Activated naive CD4-positive, alpha-beta T cell treated with anti-CD3 and anti-CD28 coated beads, Interleukin-2, amount 50 U/mL, for 72 hours (primary cell): ENCODE results near the gene FARP1. TPM values are rescaled to one million over a fixed set of nuclear protein-coding genes. Genes with fewer than 3 reads are reported as not detected.
A peak's percentile ranks its signal among the peaks of the same experiment; 100 is the strongest.

Source experiments
- ATAC-seq, 2 donors: fragments of 150-1000 bp; cut with Tn5 transposase; 2 replicates each; pipeline ENCODE4 v1.10.0; 2021; ENCODE audit warnings: mild to moderate bottlenecking in 2 of 2, moderate library complexity in 2 of 2
- DNase-seq, 2 donors: peaks; one replicate each; pipeline ENCODE4 v3.0.0; 2021 to 2022; ENCODE audit warnings: low spot score in 2 of 2
- H3K27ac Mint-ChIP-seq, 2 donors: one replicate each; pipeline ENCODE4 v1.8.0; 2022; ENCODE audit warnings: mild to moderate bottlenecking in 2 of 2, mixed read lengths in 2 of 2
- H3K36me3 Mint-ChIP-seq, 2 donors: one replicate each; pipeline ENCODE4 v1.8.0; 2022; ENCODE audit warnings: mixed read lengths in 2 of 2
- H3K9me3 Mint-ChIP-seq, 2 donors: one replicate each; pipeline ENCODE4 v1.8.0; 2022; ENCODE audit warnings: mixed read lengths in 2 of 2
- total RNA-seq, 2 donors: library from RNA; stranded (reverse); gene quantifications; one replicate each; pipeline ENCODE4 v1.2.3, GENCODE V29; 2022

FARP1 gene
- total RNA-seq, 2 donors from 2014 or later: 0.58 to 0.61 TPM

DNA sequence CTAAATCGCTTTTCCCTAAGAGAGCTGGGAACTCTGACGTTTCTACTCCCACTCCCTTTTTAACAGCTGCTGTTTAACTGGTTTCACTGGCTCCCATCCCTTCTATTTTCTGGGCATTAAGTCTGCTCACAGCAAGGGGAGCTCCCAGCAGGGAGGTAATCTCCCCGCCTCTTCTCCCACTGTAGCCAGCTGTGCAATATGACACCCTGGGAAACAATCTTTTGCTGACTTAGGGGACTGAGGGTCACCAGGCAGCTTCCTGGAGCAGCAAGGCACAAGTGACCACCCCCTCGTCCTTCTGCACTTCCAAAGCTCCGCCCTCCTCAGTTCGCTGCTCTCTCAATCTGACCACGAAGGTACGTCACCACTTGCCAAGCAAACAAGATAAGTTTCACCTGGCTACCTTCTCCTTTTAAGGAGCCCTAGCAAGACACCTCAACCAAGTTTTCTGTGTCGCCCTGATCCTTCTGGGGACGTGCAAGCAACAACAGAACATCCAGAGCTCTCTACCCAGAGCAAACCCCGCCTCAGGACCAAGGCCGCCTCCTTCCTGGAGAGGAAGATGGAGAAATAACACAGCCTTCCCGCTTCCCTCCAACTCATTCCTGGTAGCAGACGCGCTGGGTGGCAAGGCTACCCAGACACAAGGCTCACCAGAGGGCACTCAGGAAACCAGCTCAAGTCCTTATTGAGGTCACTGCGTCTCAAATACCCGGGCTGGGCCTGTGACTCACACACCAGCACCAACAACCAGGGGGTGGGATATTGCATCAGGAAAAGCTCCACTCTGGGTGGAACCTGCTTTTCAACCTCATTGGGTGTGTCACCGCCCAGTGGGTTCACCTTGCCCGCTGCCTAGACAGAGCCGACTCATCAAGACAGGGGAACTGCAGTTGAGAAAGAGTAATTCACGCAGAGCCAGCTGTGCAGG, 341.7 kb downstream of the FARP1 start:
- Mint-ChIP-seq H3K27ac (peak overlapping the region; percentile 80 to 92), H3K9me3 (no peaks in the 10 kb centered on the region), H3K36me3 (peaks cover 0 to 6% of the 10 kb centered on the region in 2 donors)
- ATAC-seq (peak; percentile 66 to 72), DNase-seq (peak; percentile 45 to 82)

DNA sequence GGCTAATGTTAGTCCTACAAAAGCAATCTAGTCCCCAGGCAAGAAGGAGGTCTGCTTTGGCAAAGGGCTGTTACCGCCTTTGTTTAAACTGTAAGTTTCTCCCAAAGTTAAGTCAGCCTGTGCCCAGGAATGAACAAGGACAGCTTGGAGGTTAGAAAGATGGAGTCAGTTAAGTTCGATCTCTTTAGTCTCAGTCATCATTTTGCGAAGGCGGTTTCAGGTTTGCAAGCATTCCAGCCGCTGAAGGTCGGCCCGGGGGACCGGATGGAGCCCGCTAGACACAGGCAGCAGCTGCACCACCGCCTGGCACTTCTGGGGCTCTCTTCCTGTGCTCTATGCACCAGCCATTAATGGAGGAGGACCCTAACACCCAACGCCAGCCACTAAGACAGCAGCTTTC, 342.7 kb downstream of the FARP1 start:
- Mint-ChIP-seq H3K36me3 (peaks cover 0 to 6% of the 10 kb centered on the region in 2 donors), H3K9me3 (no peaks in the 10 kb centered on the region), H3K27ac (peak overlapping the region; percentile 69 to 80)
- DNase-seq: no peak
- no peak for ATAC-seq

DNA sequence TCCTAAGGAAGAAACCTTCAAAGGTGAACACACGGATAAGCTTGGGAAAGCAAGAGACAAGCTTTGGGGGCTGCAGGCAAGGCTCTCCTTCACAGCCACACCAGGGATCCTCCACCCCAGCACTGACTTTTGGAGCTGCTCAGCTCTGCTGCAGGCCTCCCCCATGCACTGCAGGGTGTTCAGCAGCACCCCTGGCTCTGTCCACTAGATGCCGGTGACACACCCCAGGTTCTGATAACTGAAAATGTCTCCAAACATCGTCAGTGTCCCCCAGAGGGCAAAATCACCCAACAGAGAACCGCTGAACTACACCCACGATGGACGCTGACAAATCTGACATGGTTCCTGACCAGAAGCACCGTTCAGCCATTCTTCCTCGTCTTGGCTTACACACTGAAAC, 343.5 kb downstream of the FARP1 start:
- H3K9me3 Mint-ChIP-seq: no peaks in the 10 kb centered on the region
- H3K27ac Mint-ChIP-seq: no peak overlapping the region
- DNase-seq (peak in 1 of 2 donors; percentile 47), ATAC-seq (no peak)
- no peaks in the 10 kb centered on the region for H3K36me3 Mint-ChIP-seq

DNA sequence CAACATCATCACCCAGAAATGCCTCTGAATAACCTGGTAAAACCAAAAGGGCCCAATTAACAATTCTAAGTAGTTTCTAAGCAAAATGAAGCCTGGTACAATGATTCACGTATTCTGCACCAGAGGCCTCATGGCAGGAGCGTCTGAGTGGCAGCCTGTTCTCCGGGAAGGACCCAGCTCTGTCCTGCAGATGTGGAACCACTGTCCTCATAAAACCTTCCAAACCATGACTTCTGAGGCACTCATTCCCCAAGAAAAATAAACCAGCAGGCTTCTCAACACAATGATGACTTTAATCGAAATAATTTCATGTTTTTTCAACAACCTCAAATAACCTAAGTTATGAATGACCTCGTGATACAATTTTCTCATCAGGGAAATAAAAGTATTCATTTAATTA, 344.1 kb downstream of the FARP1 start:
- Mint-ChIP-seq H3K27ac (peak overlapping the region in 1 of 2 donors; percentile 67), H3K36me3 (no peaks in the 10 kb centered on the region), H3K9me3 (no peaks in the 10 kb centered on the region)
- no peak for ATAC-seq
- DNase-seq: no peak

DNA sequence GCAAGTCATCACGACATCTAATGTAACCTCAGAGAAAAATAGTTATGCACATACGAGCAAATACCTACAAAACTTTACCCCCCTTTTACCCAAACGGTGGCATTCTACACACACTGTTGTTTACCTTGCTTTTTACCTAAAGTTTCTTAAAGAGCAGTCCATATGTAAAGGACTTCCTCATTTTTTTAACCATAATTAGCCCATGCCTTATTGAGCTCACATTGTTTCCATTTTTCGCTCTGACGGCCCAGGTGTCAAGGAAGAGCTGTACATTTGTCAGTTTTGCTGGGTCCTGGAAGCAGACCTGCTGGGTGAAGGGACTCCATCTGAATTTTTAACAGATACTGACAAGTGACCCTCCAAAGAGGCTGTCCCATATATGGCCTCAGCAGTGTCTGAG, 344.6 kb downstream of the FARP1 start:
- H3K36me3 Mint-ChIP-seq: no peaks in the 10 kb centered on the region

DNA sequence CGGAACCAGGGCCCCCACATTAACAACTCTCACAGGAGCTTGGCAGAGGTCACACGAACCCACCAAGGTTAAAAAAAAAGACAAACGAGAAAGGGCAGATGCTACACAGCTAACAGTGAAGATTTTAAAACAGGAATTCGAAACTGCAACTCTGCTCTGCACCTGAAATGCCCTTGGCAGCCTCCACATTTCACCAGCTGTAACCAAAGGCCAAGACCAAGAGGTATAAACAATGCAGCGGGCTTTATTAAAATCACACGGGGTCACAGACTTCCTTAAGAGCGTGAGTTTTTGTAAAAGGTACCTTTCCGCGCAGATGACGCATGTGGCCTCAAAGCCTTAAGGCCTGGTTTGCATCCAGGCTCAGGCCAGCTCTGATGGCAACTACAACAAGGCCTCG, 345.8 kb downstream of the FARP1 start:
- no peak for DNase-seq
- ATAC-seq: no peak
- Mint-ChIP-seq H3K36me3 (no peaks in the 10 kb centered on the region), H3K27ac (peak overlapping the region; percentile 35 to 81), H3K9me3 (no peaks in the 10 kb centered on the region)

More for the DNA sequence above, 344.6 kb downstream of the FARP1 start:
- no peak for ATAC-seq
- no peaks in the 10 kb centered on the region for H3K9me3 Mint-ChIP-seq
- DNase-seq: no peak
- H3K27ac Mint-ChIP-seq: peak overlapping the region in 1 of 2 donors; percentile 67

DNA sequence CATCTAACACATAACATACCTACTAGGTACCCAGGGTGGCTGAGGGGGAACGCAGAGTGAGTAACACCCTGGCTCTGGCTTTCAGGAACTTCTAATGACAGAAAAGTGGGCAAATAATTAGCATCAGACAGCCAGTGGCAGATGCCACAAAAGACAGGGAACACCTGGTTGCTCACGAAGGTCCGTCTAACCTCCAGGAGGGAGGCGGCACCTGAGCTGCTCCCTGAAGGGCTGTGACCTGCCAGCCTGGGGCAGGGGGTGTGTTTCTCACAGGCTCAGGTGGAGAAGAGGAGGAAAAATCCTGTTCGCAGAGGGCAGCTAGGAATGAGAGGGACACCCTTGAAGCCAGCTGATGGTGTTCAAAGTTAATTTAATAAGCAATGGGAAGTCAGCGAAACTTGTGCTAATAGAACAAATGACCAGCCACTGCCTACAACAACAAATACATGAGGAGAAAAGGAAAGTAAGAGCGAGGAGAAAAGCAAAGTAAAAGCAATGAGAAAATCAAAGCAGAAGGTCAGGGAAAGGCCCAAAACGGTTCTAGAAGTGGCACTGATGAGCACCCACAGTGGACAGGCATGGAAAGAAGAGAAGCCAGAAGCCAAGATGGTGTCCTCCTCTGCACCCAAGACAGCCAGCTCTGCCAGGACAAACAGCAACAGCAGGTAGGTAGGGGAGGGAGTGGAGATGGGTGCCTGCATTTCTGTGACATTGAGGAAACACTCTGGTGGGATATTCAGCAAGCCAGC, 346.7 kb downstream of the FARP1 start:
- ATAC-seq (no peak), DNase-seq (peak in 1 of 2 donors; percentile 35)
- Mint-ChIP-seq H3K9me3 (no peaks in the 10 kb centered on the region), H3K36me3 (no peaks in the 10 kb centered on the region), H3K27ac (peak overlapping the region; percentile 26 to 55)

DNA sequence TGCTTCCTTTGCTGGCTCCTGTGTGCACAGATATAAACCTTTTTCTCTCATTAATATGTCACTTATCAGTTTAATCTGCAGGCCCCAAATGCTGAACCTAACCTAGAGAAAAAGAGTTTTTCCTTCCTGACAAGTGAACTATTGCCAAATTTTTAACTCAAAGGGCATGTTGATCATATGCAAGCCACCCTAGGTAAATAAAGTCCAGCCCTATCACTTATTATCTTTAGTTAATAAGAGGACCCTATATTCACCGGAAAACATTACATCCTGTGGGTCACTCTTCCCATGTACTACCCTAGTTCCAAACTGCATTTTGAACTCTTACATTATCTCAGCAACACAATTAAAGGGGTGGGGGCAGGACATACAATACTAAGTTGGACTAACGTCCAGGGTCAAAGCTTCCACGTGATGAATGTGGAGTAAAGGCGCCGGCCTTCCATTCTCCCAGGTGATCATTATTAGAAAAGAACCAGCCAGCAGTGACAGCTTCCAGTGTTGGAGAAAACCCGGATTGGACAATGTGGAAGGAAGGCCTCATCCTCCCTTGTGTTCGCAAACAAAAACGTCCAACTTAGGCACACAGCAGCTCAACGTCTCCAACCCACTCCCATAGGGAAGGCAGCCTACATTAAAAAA, 347.4 kb downstream of the FARP1 start:
- no peaks in the 10 kb centered on the region for H3K9me3 Mint-ChIP-seq
- ATAC-seq (no peak), DNase-seq (no peak)
- H3K36me3 Mint-ChIP-seq: no peaks in the 10 kb centered on the region
- H3K27ac Mint-ChIP-seq: peak overlapping the region in 1 of 2 donors; percentile 26

DNA sequence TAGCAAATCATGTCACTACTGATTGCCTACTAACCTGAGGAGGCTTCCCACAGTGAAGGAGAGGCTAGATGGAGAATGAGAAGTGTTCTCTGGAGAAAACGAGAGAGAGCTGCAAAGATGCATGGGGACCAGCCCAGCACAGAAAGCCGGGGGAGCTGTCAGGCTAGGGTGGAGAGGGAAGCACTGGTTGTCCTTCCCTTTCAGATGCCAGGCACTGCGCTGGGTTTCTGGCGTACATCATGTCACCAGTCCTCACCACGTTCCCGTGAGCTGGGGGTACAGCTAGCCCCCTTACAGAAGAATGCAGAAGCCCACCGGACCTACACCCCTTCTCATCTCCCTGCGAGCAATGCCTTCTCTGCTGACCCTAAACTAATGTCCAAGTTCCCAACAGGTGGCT, 348.0 kb downstream of the FARP1 start:
- no peaks in the 10 kb centered on the region for H3K9me3 Mint-ChIP-seq
- no peak overlapping the region for H3K27ac Mint-ChIP-seq
- ATAC-seq (no peak), DNase-seq (no peak)
- H3K36me3 Mint-ChIP-seq: no peaks in the 10 kb centered on the region

DNA sequence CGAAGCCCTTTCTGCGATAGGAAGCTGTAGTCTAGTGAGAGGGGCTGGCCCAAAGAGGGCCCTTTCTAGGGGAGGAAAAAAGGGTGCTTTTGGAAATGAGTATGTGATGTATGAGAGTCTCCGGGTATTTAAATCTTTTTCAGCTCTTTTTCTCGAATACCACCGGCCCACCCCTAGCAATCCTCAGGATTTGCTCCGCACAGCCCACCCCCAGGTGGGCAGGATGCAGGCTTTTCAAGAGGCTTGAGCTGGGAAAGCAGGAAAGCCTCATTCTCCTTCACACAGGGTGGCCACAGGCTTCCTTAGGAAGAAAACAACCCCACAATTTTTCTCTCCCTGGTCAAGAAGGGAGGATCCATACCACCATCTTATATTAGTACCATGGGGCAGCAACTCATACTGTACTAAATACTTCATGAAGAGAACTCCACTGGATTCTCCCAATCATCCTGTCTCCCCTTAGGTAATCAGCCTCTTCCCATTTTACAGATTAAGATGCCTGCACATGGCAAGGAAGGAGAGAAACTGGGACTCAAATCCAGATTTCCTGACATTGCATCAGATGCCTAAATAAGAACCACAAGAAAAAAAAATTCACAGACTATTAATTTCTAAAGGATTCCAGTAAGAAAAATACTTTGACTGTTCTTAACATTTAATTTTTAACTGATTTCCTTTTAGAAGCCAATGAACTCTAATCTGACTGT, 349.6 kb downstream of the FARP1 start:
- Mint-ChIP-seq H3K9me3 (no peaks in the 10 kb centered on the region), H3K36me3 (no peaks in the 10 kb centered on the region), H3K27ac (peak overlapping the region in 1 of 2 donors; percentile 54)
- no peak for DNase-seq
- ATAC-seq: no peak

DNA sequence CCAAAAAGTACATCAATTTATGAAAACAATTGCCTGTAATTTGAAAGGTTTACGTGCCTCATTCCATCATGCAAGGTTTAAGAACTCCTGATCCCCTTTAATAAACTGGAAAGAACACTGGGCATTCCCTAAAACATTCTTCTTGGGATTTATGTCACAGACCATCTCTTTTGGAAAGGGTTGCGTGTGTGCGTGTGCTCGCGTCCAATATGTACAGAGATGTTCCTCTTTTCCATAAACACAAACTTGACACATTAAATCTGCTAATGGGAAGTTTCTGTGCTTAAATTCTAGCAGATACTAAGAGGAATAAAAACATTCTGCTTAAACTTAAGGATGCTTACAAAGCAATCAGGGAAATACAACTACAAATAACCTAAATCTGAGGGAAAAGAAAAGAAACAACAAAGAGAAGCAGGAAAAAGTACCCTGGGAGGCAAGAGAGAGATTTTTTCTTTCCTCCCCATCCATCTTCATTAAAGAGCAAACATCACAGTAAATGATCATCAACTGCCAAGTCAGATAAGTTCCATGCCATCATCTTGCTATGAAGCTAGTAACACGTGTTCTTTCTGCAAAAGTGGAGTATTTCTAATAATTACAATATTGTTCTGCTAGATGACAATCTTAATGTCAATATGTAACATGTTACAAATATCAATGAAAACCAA, 350.3 kb downstream of the FARP1 start:
- ATAC-seq: no peak

DNA sequence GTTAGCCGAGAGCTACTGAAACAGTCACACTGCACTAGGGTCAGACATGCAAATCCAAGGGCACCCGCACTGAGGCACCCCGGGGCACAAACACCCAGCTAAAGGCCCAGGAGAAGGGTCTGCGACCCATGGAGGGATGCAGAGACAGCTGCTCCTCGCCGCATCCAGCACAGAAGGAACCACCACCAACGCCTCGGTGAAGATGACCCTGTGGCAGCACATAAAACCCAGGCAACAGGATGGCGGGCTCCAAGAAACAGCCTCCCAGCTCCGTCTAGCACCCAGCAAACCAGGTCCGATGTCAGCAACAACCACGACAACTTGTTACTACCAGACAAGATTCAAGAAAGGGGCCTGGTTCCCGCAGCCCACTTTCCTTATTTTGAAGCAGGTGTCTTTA, 351.9 kb downstream of the FARP1 start:
- peaks cover 0 to 10% of the 10 kb centered on the region in 2 donors for H3K36me3 Mint-ChIP-seq

More for the DNA sequence above, 350.3 kb downstream of the FARP1 start:
- peak overlapping the region; percentile 45 to 54 for H3K27ac Mint-ChIP-seq
- no peak for DNase-seq
- H3K9me3 Mint-ChIP-seq: no peaks in the 10 kb centered on the region
- H3K36me3 Mint-ChIP-seq: no peaks in the 10 kb centered on the region

DNA sequence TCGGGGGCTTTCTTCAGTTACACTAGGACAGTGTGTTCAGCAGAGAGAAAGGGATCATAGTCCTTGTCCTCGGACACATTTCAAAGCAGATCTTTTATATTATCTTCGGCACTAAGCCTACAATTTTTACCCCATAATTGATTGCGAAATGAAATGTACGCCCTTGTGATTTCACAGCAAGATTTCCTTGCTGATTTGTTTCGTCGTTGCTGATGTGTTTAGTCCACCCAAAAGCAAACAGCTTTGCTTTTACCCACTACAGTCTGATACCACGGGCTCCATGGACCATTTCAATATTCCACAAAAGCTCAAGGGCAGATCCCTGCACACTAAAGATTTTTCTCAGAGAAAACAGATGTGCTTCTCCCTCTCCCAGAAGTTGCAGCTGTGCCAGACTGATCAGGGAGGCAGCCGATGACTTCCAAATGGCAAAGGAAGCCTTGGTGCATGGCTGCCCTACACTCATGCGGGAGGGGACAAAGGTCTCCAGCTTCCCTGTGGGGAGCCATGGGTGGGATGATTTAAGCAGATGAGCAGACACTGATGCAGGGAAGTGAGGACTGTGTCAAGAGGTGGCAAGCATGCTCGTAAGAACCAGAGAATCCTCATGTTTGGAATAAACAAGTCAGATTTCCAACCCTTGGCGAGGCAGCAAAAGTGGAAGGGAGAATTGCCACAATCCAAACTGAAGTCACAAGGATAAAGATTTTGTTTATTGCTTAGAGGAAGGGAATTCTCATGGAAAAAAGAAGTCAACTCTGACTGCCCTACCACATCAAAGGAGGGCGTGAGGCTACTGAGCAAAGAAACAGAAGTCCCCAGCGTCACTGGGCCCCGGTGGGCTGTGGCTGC, 353.0 kb downstream of the FARP1 start:
- ATAC-seq (no peak), DNase-seq (peak in 1 of 2 donors; percentile 33)
- no peaks in the 10 kb centered on the region for H3K9me3 Mint-ChIP-seq
- H3K36me3 Mint-ChIP-seq: peaks cover 0 to 11% of the 10 kb centered on the region in 2 donors
- peak overlapping the region in 1 of 2 donors; percentile 57 for H3K27ac Mint-ChIP-seq

More for the DNA sequence above, 351.9 kb downstream of the FARP1 start:
- peak overlapping the region in 1 of 2 donors; percentile 21 for H3K27ac Mint-ChIP-seq
- DNase-seq: peak in 1 of 2 donors; percentile 48
- H3K9me3 Mint-ChIP-seq: no peaks in the 10 kb centered on the region
- ATAC-seq: no peak

DNA sequence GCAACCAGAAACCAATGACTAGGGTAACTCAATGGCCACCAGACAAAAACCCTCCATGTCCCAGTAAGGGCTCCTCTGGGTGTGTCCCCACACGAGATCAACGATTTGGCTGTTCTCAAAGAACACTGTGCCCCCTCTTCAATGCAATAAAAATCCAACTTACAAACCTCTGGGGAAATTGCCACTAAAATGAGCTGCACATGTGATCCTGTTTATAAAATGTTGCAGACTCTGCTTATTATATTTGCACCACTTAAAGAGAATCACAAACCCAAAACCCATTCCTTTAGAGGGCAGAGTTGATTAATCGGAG, 353.5 kb downstream of the FARP1 start:
- H3K9me3 Mint-ChIP-seq: no peaks in the 10 kb centered on the region
- ATAC-seq (no peak), DNase-seq (no peak)
- peak overlapping the region in 1 of 2 donors; percentile 57 for H3K27ac Mint-ChIP-seq
- H3K36me3 Mint-ChIP-seq: peaks cover 0 to 11% of the 10 kb centered on the region in 2 donors

DNA sequence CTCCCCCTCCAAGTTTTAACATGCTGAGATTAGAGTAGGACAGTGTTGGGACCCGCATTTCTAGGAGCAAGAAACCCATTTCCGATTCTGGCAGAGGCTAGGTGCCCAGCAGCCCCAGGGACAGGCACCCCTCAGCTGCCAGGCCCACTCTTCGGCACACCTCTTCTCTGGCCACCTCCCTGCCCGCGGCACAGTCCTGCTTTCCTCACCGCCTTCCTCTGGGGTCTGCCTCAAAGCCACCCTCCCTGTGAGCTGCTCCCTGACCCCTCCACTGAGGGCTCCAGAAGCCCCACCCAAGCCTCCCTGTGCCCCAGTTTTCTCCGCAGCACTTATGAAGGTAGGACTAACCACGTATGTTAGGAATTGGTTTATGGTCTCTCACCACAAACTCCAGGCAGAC, 354.1 kb downstream of the FARP1 start:
- H3K27ac Mint-ChIP-seq: peak overlapping the region; percentile 57 to 93
- peaks cover 0 to 11% of the 10 kb centered on the region in 2 donors for H3K36me3 Mint-ChIP-seq
- no peaks in the 10 kb centered on the region for H3K9me3 Mint-ChIP-seq

More for the DNA sequence above, 354.1 kb downstream of the FARP1 start:
- no peak for ATAC-seq
- DNase-seq: peak in 1 of 2 donors; percentile 49
